ENCODE data around the gene TDRD9.

DNA sequence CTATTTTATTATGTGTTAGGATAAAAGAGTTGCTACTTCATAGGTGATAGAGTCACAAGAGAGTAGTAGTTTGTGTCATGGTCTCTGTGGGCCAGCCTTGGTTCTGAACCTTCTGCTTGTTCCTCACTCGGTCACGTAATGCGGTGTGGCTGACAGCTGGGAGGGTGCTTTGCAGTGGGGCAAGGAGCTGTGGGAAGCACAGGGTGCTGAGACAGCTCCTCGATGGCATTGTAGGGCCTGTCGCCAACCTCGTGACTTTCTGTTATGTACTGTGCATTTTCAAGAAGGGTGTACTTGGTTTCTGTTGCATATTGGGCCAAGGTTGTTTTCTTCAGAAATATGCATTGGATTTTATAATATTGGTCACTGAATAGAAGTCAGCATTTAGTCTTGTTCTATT, 75.4 kb downstream of the TDRD9 start:
- TF ChIP-seq, protein P1, sequence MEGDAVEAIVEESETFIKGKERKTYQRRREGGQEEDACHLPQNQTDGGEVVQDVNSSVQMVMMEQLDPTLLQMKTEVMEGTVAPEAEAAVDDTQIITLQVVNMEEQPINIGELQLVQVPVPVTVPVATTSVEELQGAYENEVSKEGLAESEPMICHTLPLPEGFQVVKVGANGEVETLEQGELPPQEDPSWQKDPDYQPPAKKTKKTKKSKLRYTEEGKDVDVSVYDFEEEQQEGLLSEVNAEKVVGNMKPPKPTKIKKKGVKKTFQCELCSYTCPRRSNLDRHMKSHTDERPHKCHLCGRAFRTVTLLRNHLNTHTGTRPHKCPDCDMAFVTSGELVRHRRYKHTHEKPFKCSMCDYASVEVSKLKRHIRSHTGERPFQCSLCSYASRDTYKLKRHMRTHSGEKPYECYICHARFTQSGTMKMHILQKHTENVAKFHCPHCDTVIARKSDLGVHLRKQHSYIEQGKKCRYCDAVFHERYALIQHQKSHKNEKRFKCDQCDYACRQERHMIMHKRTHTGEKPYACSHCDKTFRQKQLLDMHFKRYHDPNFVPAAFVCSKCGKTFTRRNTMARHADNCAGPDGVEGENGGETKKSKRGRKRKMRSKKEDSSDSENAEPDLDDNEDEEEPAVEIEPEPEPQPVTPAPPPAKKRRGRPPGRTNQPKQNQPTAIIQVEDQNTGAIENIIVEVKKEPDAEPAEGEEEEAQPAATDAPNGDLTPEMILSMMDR (IDR thresholded peaks at IDR 0.05): no peak
- TF ChIP-seq POLR2AphosphoS5 (IDR thresholded peaks at IDR 0.05) (no peak), POLR2A (IDR thresholded peaks at IDR 0.05) (no peak)
